IPS DF 6.9 (cell line): ENCODE results near the gene YAF2.
"Not testable (repeated sequence)": the region's sequence is repeated elsewhere in the genome, so short reads cannot be mapped to it uniquely, and the experiment has no call there.

Experiments
- DNase-seq: peaks from one replicate; pipeline ENCODE4 v3.0.0-alpha.2; 2013; ENCODE audit warnings: low read depth, low spot score
- H3K27ac ChIP-seq: one replicate; pipeline ENCODE4 v1.5.1; 2013; ENCODE audit warnings: low read length, control low read depth
- H3K27me3 ChIP-seq: 2 replicates; pipeline ENCODE4 v1.6.1; 2013; ENCODE audit warnings: mild to moderate bottlenecking, low read length; ENCODE audit not compliant: control insufficient read depth, insufficient read depth
- H3K36me3 ChIP-seq: 2 replicates; pipeline ENCODE4 v1.6.1; 2013; ENCODE audit warnings: low read length; ENCODE audit not compliant: control insufficient read depth, insufficient read depth
- H3K4me1 ChIP-seq: 2 replicates; pipeline ENCODE4 v1.6.1; 2013; ENCODE audit warnings: low read length; ENCODE audit not compliant: control insufficient read depth, insufficient read depth
- H3K4me3 ChIP-seq: 2 replicates; pipeline ENCODE4 v1.5.1; 2013; ENCODE audit warnings: mild to moderate bottlenecking, low read length
- H3K9me3 ChIP-seq: 2 replicates; pipeline ENCODE4 v1.6.1; 2013; ENCODE audit warnings: low read length, inconsistent platforms; ENCODE audit not compliant: control insufficient read depth, insufficient read depth
- WGBS: extraction: QIAGEN DNeasy Blood & Tissue Kit; methylation state at CpG from one replicate; pipeline ENCODE4 v1.1.7; 2013; ENCODE audit warnings: mixed read lengths, missing lambda C conversion rate; ENCODE audit not compliant: insufficient read length, insufficient coverage; 5-methylcytosine and 5-hydroxymethylcytosine counted together

YAF2 gene

GRCh38 chr12:42204362-42204761 is 33.7 kb downstream of the YAF2 start:
- DNase-seq = no peak
- H3K27me3 ChIP-seq = no peaks in the 10 kb centered on the region
- H3K27ac ChIP-seq = no peak overlapping the region
- H3K4me1 ChIP-seq = no peaks in the 10 kb centered on the region
- no peaks in the 10 kb centered on the region for H3K36me3 ChIP-seq
- H3K9me3 ChIP-seq = no peaks in the 10 kb centered on the region
- WGBS = no CpG with 5 or more reads among the region's 1 CpG
- no peak overlapping the region for H3K4me3 ChIP-seq

DNA sequence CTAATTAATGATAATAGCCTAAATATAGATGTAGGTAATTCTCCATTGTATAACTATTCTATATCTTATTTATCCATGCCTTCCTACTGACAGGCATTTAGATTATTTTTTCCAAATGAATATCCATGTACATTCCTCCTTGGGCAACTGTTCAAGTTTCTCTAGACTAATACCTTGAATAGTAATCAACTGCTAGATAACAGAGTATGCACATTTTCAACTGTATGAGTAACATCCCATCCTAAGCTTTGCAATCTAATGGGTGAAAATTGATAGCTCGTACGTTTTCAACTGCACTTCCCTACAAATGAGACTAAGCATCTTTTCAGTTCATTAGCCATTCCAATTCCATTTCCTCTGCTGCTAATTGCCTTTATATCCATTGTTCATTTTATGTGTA is 37.0 kb downstream of the YAF2 start:
- no CpG with 5 or more reads among the region's 2 CpGs for WGBS
- Histone ChIP-seq H3K4me3 (no peak overlapping the region), H3K27me3 (no peaks in the 10 kb centered on the region), H3K9me3 (no peaks in the 10 kb centered on the region), H3K27ac (no peak overlapping the region), H3K36me3 (no peaks in the 10 kb centered on the region), H3K4me1 (no peaks in the 10 kb centered on the region)
- DNase-seq = no peak

GRCh38 chr12:42199007-42199406 is 39.0 kb downstream of the YAF2 start:
- no peaks in the 10 kb centered on the region for H3K9me3 ChIP-seq
- H3K36me3 ChIP-seq = no peaks in the 10 kb centered on the region
- no peaks in the 10 kb centered on the region for H3K27me3 ChIP-seq
- no peaks in the 10 kb centered on the region for H3K4me1 ChIP-seq
- no peak overlapping the region for H3K27ac ChIP-seq
- no peak overlapping the region for H3K4me3 ChIP-seq
- DNase-seq = no peak

DNA sequence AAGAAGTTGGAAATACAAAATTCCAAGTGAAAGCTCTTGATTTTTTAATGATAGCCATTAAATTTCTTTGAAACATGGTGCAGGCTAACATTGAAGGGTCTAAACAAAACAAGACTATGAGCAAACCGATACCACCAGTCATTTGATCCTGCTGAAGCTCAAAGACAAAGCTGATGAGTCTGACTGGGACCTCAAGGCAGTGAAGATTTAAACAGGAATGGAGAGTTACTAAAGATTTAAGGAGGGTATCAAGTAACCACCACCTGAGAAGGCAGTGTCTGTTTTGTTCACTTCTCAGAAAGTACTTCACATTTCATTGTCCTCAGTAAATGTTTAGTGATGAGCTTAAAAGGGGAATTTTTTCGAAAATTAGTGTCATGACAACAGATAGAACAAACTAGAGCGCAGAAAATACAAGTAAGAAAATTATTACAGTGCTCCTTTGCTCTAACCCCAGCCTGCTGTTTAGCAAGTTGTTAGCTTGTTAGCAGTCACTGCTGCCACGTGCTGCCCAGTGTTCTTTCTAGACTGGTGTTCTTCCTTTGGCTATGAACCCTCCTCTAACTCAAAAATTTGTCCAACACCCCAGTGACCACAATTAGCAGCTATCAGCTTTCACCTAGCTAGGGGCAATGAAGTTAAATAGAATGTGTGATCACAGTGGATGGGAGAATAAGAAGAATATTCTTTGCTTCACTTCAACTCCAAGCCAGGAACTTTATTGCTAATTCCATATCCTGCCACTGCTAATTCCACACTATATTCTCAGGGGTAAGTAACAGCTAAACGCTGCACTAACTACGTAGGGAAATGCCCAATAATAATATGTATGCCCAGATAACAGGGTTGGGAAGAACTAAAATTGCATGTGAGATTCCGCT is 41.1 kb downstream of the YAF2 start:
- DNase-seq = no peak
- WGBS = no CpG with 5 or more reads among the region's 7 CpGs
- Histone ChIP-seq H3K4me1 (no peaks in the 10 kb centered on the region), H3K4me3 (no peak overlapping the region), H3K9me3 (no peaks in the 10 kb centered on the region), H3K27ac (no peak overlapping the region), H3K36me3 (no peaks in the 10 kb centered on the region), H3K27me3 (no peaks in the 10 kb centered on the region)

DNA sequence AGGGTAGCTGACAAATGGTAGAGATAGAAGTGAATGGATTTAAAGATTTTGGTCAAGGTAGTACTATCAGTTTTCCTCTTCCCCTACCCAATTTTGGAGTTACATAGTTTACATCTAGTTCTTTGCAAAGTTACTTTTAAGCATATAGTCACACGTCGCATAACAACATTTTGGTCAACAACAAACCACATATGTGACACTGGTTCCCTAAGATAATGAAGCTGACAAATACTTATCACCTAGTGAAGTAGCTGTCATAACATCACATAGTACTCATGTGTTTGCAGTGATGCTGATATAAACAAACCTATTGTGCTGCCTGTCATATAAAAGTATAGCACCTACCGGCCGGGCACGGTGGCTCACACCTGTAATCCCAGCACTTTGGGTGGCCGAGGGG is 45.4 kb downstream of the YAF2 start:
- WGBS = no CpG with 5 or more reads among the region's 6 CpGs
- H3K27ac ChIP-seq = no peak overlapping the region

GRCh38 chr12:42192258-42192657 is 45.8 kb downstream of the YAF2 start:
- Histone ChIP-seq H3K27ac (no peak overlapping the region), H3K4me3 (no peak overlapping the region), H3K36me3 (no peaks in the 10 kb centered on the region), H3K9me3 (no peaks in the 10 kb centered on the region), H3K4me1 (no peaks in the 10 kb centered on the region), H3K27me3 (no peaks in the 10 kb centered on the region)
- WGBS = no CpG with 5 or more reads among the region's 1 CpG
- no peak for DNase-seq

More for the DNA sequence above, 45.4 kb downstream of the YAF2 start:
- H3K27me3 ChIP-seq = no peaks in the 10 kb centered on the region
- no peaks in the 10 kb centered on the region for H3K36me3 ChIP-seq
- H3K4me3 ChIP-seq = no peak overlapping the region
- H3K4me1 ChIP-seq = no peaks in the 10 kb centered on the region
- no peaks in the 10 kb centered on the region for H3K9me3 ChIP-seq
- DNase-seq = no peak

DNA sequence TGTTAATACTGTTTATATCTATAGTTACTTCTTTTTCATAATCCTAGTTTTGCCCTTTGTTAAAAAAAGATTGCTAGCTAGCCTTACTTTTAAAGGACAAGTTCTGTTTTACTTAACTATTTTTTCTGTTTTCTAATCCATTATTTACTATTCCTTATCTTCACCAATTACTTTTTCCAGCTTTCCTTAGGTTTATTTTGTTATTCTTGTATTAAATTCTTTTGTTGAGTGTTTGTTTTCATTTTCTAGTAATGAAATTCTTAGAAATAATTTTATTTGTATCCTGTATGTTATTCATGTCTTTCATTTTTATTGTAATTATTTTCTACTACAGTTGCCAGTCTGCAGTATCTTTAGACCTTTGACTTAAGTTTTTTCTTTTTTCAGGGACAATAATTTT is 47.7 kb downstream of the YAF2 start:
- no peak for DNase-seq
- Histone ChIP-seq H3K4me3 (no peak overlapping the region), H3K36me3 (no peaks in the 10 kb centered on the region), H3K27me3 (no peaks in the 10 kb centered on the region), H3K27ac (no peak overlapping the region), H3K4me1 (no peaks in the 10 kb centered on the region), H3K9me3 (no peaks in the 10 kb centered on the region)

GRCh38 chr12:42188275-42188674 is 49.8 kb downstream of the YAF2 start:
- H3K4me1 ChIP-seq, H3K27ac ChIP-seq, DNase-seq, H3K9me3 ChIP-seq, H3K27me3 ChIP-seq, H3K36me3 ChIP-seq, H3K4me3 ChIP-seq: not testable (repeated sequence)
- no CpG with 5 or more reads among the region's 3 CpGs for WGBS

DNA sequence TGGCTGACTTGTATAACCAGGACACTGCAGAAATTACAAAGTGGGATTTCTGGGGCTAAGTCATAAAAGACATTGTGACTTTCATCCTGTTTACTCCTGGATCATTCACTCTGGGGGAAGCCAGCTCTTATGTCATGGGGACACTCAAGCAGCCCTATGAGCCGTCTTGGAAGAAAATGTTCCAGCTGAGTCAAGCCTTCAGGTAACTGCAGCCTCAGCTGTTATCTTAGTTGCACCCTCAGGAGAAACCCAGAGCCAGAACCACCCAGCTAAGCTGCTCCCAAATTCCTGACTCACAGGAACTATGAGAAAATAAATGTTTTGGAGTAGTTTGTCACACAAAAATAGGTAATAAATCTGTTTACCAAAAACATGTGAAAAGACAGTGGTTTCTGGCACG is 50.2 kb downstream of the YAF2 start:
- Histone ChIP-seq H3K27me3 (no peaks in the 10 kb centered on the region), H3K27ac (no peak overlapping the region), H3K4me1 (no peaks in the 10 kb centered on the region), H3K4me3 (no peak overlapping the region), H3K36me3 (no peaks in the 10 kb centered on the region), H3K9me3 (no peaks in the 10 kb centered on the region)
- DNase-seq = no peak
- WGBS = no CpG with 5 or more reads among the region's 2 CpGs

- no peaks in the 10 kb centered on the region for H3K36me3 ChIP-seq
- no peak overlapping the region for H3K27ac ChIP-seq
- H3K9me3 ChIP-seq = no peaks in the 10 kb centered on the region
- no peak overlapping the region for H3K4me3 ChIP-seq
- no CpG with 5 or more reads among the region's 2 CpGs for WGBS
- H3K4me1 ChIP-seq = no peaks in the 10 kb centered on the region
- DNase-seq = no peak
- no peaks in the 10 kb centered on the region for H3K27me3 ChIP-seq
These were observed 51.3 kb downstream of the YAF2 start for GRCh38 chr12:42186793-42187192.

GRCh38 chr12:42182394-42182793 is 55.7 kb downstream of the YAF2 start:
- no peak overlapping the region for H3K4me3 ChIP-seq
- H3K9me3 ChIP-seq = no peaks in the 10 kb centered on the region
- no peaks in the 10 kb centered on the region for H3K27me3 ChIP-seq
- WGBS = no CpG with 5 or more reads among the region's 2 CpGs
- no peak overlapping the region for H3K27ac ChIP-seq
- H3K36me3 ChIP-seq = no peaks in the 10 kb centered on the region
- H3K4me1 ChIP-seq = no peaks in the 10 kb centered on the region
- DNase-seq = no peak
